ENCODE measurements around the gene CENPF.
A peak's percentile ranks its signal among the peaks of the same experiment; 100 is the strongest.

Gene CENPF

DNA sequence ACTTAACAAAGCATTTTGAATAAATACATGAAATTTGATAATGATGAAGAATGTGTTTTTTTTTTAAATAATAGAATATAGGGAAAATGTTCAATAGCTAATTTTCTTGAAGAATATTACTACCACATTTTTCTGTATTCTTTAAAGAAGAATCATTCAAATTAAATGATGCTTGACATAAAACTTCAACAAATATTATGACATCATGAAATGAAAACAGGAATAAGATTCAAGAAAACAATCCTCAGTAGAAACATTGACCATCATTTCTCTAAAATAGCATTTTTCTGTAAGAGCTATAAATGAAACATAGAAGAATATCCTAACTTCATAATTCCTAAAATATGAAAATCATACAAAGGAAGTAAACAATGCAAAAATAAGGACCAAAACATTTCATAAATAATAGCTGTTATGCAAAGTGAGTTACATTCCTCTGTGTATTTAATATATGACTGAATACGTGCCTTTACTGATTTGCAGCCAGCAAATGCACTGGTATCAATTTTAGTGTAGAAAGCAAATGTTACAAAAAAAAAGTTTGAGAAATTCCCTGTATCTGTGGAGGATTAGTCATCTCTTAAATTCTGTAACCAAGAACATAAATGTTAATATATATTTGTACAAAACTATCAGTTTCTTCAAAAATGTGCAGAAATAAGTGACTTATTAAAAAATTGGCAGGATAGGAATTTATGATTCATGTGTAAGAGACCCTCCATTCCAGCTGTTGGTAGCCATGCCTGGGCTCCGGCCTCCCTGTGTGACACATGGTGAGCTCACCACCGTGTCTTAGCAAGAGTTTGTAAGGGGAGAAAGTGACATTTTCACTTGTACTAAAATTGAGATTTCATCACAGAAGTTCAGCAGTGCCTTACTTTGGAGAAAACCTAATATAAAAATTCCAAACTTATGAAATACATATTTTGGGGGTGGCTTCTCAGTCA, 36.6 kb upstream of the CENPF start:
- Histone ChIP-seq H3K9me3 (ENCODE audit: insufficient read depth, low read length) (no peaks in the 10 kb centered on the region), H3K36me3 (replicated peaks; ENCODE audit: low read depth, low read length) (no peaks in the 10 kb centered on the region), H3K4me2 (ENCODE audit: low read length) (peak overlapping the region; percentile 37), H3K9ac (ENCODE audit: low read length) (no peak overlapping the region), H2AFZ (ENCODE audit: low read depth, low read length) (peak overlapping the region; percentile 51; the same call in 1 of the 2 replicates), H3K4me1 (ENCODE audit: low read length) (peaks cover 40% of the 10 kb centered on the region), H3K27me3 (ENCODE audit: low read depth, low read length) (no peaks in the 10 kb centered on the region), H3K4me3 (ENCODE audit: low read length) (peak overlapping the region; percentile 1; the same call in 1 of the 2 replicates), H3K79me2 (ENCODE audit: low read length) (no peaks in the 10 kb centered on the region), H3K27ac (ENCODE audit: low read length) (peak overlapping the region; percentile 36), H4K20me1 (ENCODE audit: insufficient read depth, low read length) (no peaks in the 10 kb centered on the region)
- TF ChIP-seq, protein P1, sequence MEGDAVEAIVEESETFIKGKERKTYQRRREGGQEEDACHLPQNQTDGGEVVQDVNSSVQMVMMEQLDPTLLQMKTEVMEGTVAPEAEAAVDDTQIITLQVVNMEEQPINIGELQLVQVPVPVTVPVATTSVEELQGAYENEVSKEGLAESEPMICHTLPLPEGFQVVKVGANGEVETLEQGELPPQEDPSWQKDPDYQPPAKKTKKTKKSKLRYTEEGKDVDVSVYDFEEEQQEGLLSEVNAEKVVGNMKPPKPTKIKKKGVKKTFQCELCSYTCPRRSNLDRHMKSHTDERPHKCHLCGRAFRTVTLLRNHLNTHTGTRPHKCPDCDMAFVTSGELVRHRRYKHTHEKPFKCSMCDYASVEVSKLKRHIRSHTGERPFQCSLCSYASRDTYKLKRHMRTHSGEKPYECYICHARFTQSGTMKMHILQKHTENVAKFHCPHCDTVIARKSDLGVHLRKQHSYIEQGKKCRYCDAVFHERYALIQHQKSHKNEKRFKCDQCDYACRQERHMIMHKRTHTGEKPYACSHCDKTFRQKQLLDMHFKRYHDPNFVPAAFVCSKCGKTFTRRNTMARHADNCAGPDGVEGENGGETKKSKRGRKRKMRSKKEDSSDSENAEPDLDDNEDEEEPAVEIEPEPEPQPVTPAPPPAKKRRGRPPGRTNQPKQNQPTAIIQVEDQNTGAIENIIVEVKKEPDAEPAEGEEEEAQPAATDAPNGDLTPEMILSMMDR (IDR thresholded peaks at IDR 0.05; ENCODE audit: low read depth, low read length), result no peak
- no peak for TF ChIP-seq EZH2phosphoT487 (IDR thresholded peaks at IDR 0.05; ENCODE audit: low read depth)

DNA sequence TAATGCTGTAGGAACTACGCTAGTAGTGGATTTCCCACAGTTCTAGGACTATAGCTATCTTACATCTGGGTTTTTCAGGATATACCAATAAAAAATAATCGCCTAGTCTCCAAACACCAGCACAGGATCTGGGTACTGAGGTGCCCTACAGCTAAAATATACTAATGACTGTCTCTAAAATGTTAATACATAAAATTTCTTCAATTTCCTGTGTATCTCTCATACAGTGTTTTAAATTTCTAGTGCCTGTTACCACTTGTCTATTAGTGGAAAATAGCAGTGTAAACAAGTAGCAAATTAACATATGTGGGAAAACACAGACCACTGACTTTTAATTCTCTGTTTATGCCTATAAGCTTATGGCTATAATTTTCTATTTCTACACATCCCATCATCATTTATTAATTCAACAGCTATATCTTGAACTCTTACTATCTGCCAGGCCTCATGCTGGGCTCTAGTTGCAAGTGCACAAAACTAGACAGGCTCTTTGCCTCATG, 35.5 kb upstream of the CENPF start:
- H2AFZ ChIP-seq (ENCODE audit: low read depth, low read length), result peak overlapping the region; percentile 51

DNA sequence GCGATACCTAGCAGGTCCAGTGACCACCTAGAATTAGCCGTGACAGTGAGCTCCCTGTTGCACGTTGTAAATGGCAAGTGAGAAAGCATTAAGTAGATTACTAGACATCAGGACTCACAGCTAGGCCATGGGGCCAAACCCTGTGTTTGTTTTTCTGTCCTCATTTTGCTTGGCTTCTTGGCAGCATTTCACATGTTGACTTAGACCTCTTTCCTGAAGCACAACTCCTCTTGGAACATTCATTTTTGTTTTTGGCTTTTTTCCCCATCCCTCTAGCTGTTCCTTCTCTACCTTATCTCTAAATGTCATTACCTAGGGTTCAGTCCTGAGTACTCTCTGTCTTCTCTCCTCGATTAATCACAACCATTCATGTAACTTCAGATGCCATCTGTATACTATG, 34.7 kb upstream of the CENPF start:
- Histone ChIP-seq H3K9me3 (ENCODE audit: insufficient read depth, low read length) (no peaks in the 10 kb centered on the region), H3K4me1 (ENCODE audit: low read length) (peaks cover 40% of the 10 kb centered on the region), H3K79me2 (ENCODE audit: low read length) (no peaks in the 10 kb centered on the region), H3K27me3 (ENCODE audit: low read depth, low read length) (no peaks in the 10 kb centered on the region), H3K9ac (ENCODE audit: low read length) (no peak overlapping the region), H3K27ac (ENCODE audit: low read length) (no peak overlapping the region), H2AFZ (ENCODE audit: low read depth, low read length) (no peak overlapping the region), H3K36me3 (replicated peaks; ENCODE audit: low read depth, low read length) (no peaks in the 10 kb centered on the region), H3K4me3 (ENCODE audit: low read length) (no peak overlapping the region), H3K4me2 (ENCODE audit: low read length) (no peak overlapping the region), H4K20me1 (ENCODE audit: insufficient read depth, low read length) (no peaks in the 10 kb centered on the region)
- TF ChIP-seq, protein P1 (IDR thresholded peaks at IDR 0.05; ENCODE audit: low read depth, low read length), result no peak
- TF ChIP-seq EZH2phosphoT487 (IDR thresholded peaks at IDR 0.05; ENCODE audit: low read depth), result no peak

More for the DNA sequence above, 35.5 kb upstream of the CENPF start:
- Histone ChIP-seq H3K4me2 (ENCODE audit: low read length) (no peak overlapping the region), H3K27me3 (ENCODE audit: low read depth, low read length) (no peaks in the 10 kb centered on the region), H3K9me3 (ENCODE audit: insufficient read depth, low read length) (no peaks in the 10 kb centered on the region), H3K79me2 (ENCODE audit: low read length) (no peaks in the 10 kb centered on the region), H3K4me1 (ENCODE audit: low read length) (peaks cover 40% of the 10 kb centered on the region), H3K36me3 (replicated peaks; ENCODE audit: low read depth, low read length) (no peaks in the 10 kb centered on the region), H4K20me1 (ENCODE audit: insufficient read depth, low read length) (no peaks in the 10 kb centered on the region), H3K4me3 (ENCODE audit: low read length) (no peak overlapping the region), H3K27ac (ENCODE audit: low read length) (peak overlapping the region; percentile 36), H3K9ac (ENCODE audit: low read length) (no peak overlapping the region)
- TF ChIP-seq EZH2phosphoT487 (IDR thresholded peaks at IDR 0.05; ENCODE audit: low read depth), result no peak
- TF ChIP-seq, protein P1 (IDR thresholded peaks at IDR 0.05; ENCODE audit: low read depth, low read length), result no peak

DNA sequence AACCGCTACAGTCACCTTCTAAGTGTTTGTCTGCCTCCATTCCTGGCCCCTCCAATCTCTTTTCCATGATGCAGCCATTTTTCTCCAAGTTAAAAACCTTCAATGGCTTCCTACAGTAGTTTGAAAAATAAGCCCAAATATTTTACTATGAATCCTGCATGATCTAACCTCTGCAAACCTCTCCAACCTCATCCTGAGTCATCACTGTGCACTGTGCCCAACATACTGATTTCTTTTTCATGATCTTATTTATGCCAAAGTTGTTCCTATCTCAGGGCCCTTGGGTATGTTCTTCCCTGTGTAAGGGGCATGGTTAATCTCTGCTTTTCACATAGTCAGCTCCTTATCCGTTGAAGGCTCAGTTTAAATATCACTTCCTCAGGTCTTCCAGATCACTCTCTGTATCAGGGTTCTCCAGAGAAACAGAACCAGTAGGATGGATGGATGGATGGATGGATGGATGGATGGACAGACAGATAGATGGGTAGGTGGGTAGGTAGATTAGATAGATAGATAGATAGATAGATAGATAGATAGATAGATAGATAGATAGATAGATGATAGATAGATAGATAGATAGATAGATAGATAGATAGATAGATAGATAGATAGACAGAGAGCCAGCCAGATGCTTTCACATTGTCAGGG, 33.5 kb upstream of the CENPF start:
- H2AFZ ChIP-seq (ENCODE audit: low read depth, low read length), result no peak overlapping the region
- no peaks in the 10 kb centered on the region for H3K9me3 ChIP-seq (ENCODE audit: insufficient read depth, low read length)
- peaks cover 40% of the 10 kb centered on the region for H3K4me1 ChIP-seq (ENCODE audit: low read length)
- no peak overlapping the region for H3K4me2 ChIP-seq (ENCODE audit: low read length)
- H3K36me3 ChIP-seq (replicated peaks; ENCODE audit: low read depth, low read length), result no peaks in the 10 kb centered on the region
- no peaks in the 10 kb centered on the region for H4K20me1 ChIP-seq (ENCODE audit: insufficient read depth, low read length)
- H3K9ac ChIP-seq (ENCODE audit: low read length), result no peak overlapping the region
- H3K79me2 ChIP-seq (ENCODE audit: low read length), result no peaks in the 10 kb centered on the region
- no peak for TF ChIP-seq EZH2phosphoT487 (IDR thresholded peaks at IDR 0.05; ENCODE audit: low read depth)
- TF ChIP-seq, protein P1 (IDR thresholded peaks at IDR 0.05; ENCODE audit: low read depth, low read length), result no peak
- no peaks in the 10 kb centered on the region for H3K27me3 ChIP-seq (ENCODE audit: low read depth, low read length)
- H3K4me3 ChIP-seq (ENCODE audit: low read length), result no peak overlapping the region
- H3K27ac ChIP-seq (ENCODE audit: low read length), result no peak overlapping the region
